H9 (cell line): ENCODE data around the gene CEMIP. TPM values are rescaled to one million over a fixed set of nuclear protein-coding genes. Genes with fewer than 3 reads are reported as not detected.

ENCODE experiments used
- DNase-seq: peaks from one replicate; pipeline ENCODE4 v3.0.0-alpha.2; 2017
- H2AFZ ChIP-seq: one replicate; pipeline ENCODE4 v1.6.1; 2013; ENCODE audit warnings: mild to moderate bottlenecking, low read length, control low read depth, moderate library complexity
- H2AK5ac ChIP-seq: 2 replicates; pipeline ENCODE4 v1.6.1; 2013; ENCODE audit warnings: low read length, control low read depth, mixed read lengths; ENCODE audit not compliant: insufficient read length
- H2BK120ac ChIP-seq: one replicate; pipeline ENCODE4 v1.6.1; 2013; ENCODE audit warnings: low read depth, mild to moderate bottlenecking, low read length, control low read depth, inconsistent platforms; ENCODE audit not compliant: poor library complexity, severe bottlenecking
- H2BK12ac ChIP-seq: 2 replicates; pipeline ENCODE4 v1.6.1; 2013; ENCODE audit warnings: low read length, control low read depth, mixed read lengths, low read depth; ENCODE audit not compliant: insufficient read length
- H2BK15ac ChIP-seq: 2 replicates; pipeline ENCODE4 v1.6.1; 2013; ENCODE audit warnings: low read depth, low read length, control low read depth
- H2BK20ac ChIP-seq: one replicate; pipeline ENCODE4 v1.6.1; 2013; ENCODE audit warnings: low read depth, mild to moderate bottlenecking, low read length, control low read depth, inconsistent platforms; ENCODE audit not compliant: poor library complexity, severe bottlenecking
- H2BK5ac ChIP-seq: 2 replicates; pipeline ENCODE4 v1.6.1; 2013; ENCODE audit warnings: low read length, control low read depth, mixed read lengths; ENCODE audit not compliant: insufficient read length
- H3K14ac ChIP-seq: 2 replicates; pipeline ENCODE4 v1.6.1; 2013; ENCODE audit warnings: low read length, control low read depth; ENCODE audit not compliant: insufficient read depth
- H3K18ac ChIP-seq: 2 replicates; pipeline ENCODE4 v1.6.1; 2013; ENCODE audit warnings: low read depth, mild to moderate bottlenecking, mixed read lengths, low read length, control low read depth; ENCODE audit not compliant: insufficient read length
- H3K23ac ChIP-seq: 2 replicates; pipeline ENCODE4 v1.6.1; 2013; ENCODE audit warnings: low read length, control low read depth, mixed read lengths, low read depth; ENCODE audit not compliant: insufficient read length
- H3K23me2 ChIP-seq: 2 replicates; pipeline ENCODE4 v1.6.1; 2013; ENCODE audit warnings: low read depth, mild to moderate bottlenecking, mixed read lengths, low read length, control low read depth; ENCODE audit not compliant: insufficient read length, poor library complexity, severe bottlenecking
- H3K27ac ChIP-seq: 2 replicates; pipeline ENCODE4 v1.5.1; 2013; ENCODE audit warnings: low read length, control low read depth, mixed read lengths, low read depth; ENCODE audit not compliant: insufficient read length
- H3K27me3 ChIP-seq: 2 replicates; pipeline ENCODE4 v1.6.1; 2013; ENCODE audit warnings: low read length, control low read depth, inconsistent platforms; ENCODE audit not compliant: insufficient read depth
- H3K4ac ChIP-seq: 2 replicates; pipeline ENCODE4 v1.6.1; 2013; ENCODE audit warnings: low read depth, mild to moderate bottlenecking, control low read depth, inconsistent platforms, low read length, moderate library complexity
- H3K4me1 ChIP-seq: 2 replicates; pipeline ENCODE4 v1.6.1; 2013; ENCODE audit warnings: low read length, control low read depth, inconsistent platforms; ENCODE audit not compliant: insufficient read depth
- H3K4me2 ChIP-seq: 2 replicates; pipeline ENCODE4 v1.6.1; 2013; ENCODE audit warnings: low read length, control low read depth, mixed read lengths; ENCODE audit not compliant: insufficient read length, insufficient read depth
- H3K56ac ChIP-seq: 2 replicates; pipeline ENCODE4 v1.6.1; 2013; ENCODE audit warnings: low read depth, mild to moderate bottlenecking, mixed read lengths, low read length, control low read depth; ENCODE audit not compliant: insufficient read length
- H3K79me1 ChIP-seq: 2 replicates; pipeline ENCODE4 v1.6.1; 2013; ENCODE audit warnings: low read depth, mild to moderate bottlenecking, moderate library complexity, low read length, control low read depth, inconsistent platforms; ENCODE audit not compliant: insufficient read depth, poor library complexity, severe bottlenecking
- H3K79me2 ChIP-seq: 2 replicates; pipeline ENCODE4 v1.6.1; 2013; ENCODE audit warnings: low read length, control low read depth, inconsistent platforms; ENCODE audit not compliant: insufficient read depth
- H3K9ac ChIP-seq: 2 replicates; pipeline ENCODE4 v1.6.1; 2013; ENCODE audit warnings: low read length, control low read depth, mixed read lengths; ENCODE audit not compliant: insufficient read length; ENCODE audit errors: extremely low read depth
- H3K9me3 ChIP-seq: one replicate; pipeline ENCODE4 v1.6.1; 2013; ENCODE audit warnings: low read depth, low read length, inconsistent platforms; ENCODE audit not compliant: control insufficient read depth
- H3T11ph ChIP-seq: one replicate; pipeline ENCODE4 v1.6.1; 2013; ENCODE audit warnings: mild to moderate bottlenecking, low read length, control low read depth, inconsistent platforms
- H4K20me1 ChIP-seq: one replicate; pipeline ENCODE4 v1.6.1; 2013; ENCODE audit not compliant: control insufficient read depth, insufficient read length, insufficient read depth
- H4K5ac ChIP-seq: 2 replicates; pipeline ENCODE4 v1.6.1; 2013; ENCODE audit warnings: low read depth, mild to moderate bottlenecking, mixed read lengths, low read length, control low read depth; ENCODE audit not compliant: insufficient read length
- H4K8ac ChIP-seq: replicated peaks from 2 replicates; pipeline ENCODE4 v1.6.1; 2013; ENCODE audit warnings: low read length, control low read depth, mixed read lengths, low read depth; ENCODE audit not compliant: insufficient read length
- H4K91ac ChIP-seq: 2 replicates; pipeline ENCODE4 v1.6.1; 2013; ENCODE audit warnings: low read depth, mild to moderate bottlenecking, moderate library complexity, mixed read lengths, low read length, control low read depth; ENCODE audit not compliant: insufficient read length
- H3K27ac Mint-ChIP-seq, 3 experiments: 2 replicates in 2 of 3; 3 replicates in 1 of 3; pipeline ENCODE4 v1.8.0; 2020 to 2021; ENCODE audit warnings: mixed read lengths in 3 of 3, mild to moderate bottlenecking in 1 of 3, moderate library complexity in 1 of 3
- H3K27me3 Mint-ChIP-seq: 2 replicates; pipeline ENCODE4 v1.8.0; 2021; ENCODE audit warnings: low read depth, mild to moderate bottlenecking, moderate library complexity, mixed read lengths
- H3K36me3 Mint-ChIP-seq, 3 experiments: 2 replicates in 2 of 3; 3 replicates in 1 of 3; pipeline ENCODE4 v1.8.0; 2020 to 2021; ENCODE audit warnings: low read depth in 3 of 3, mixed read lengths in 3 of 3; ENCODE audit not compliant: insufficient read depth in 1 of 3
- H3K4me1 Mint-ChIP-seq, 2 experiments: 2 replicates each; pipeline ENCODE4 v1.8.0; 2020; ENCODE audit warnings: mixed read lengths in 2 of 2
- H3K4me3 Mint-ChIP-seq, 2 experiments: 2 replicates in 1 of 2; 3 replicates in 1 of 2; pipeline ENCODE4 v1.8.0; 2020 to 2021; ENCODE audit warnings: mild to moderate bottlenecking in 2 of 2, mixed read lengths in 2 of 2, moderate library complexity in 1 of 2
- H3K9me3 Mint-ChIP-seq, 2 experiments: 2 replicates in 1 of 2; 3 replicates in 1 of 2; pipeline ENCODE4 v1.8.0; 2020; ENCODE audit warnings: mild to moderate bottlenecking in 2 of 2, mixed read lengths in 2 of 2, moderate library complexity in 1 of 2
- WGBS: extraction: QIAGEN DNeasy Blood & Tissue Kit; methylation state at CpG from one replicate; pipeline ENCODE4 v1.1.7; 2013; ENCODE audit warnings: missing lambda C conversion rate, low lambda C conversion rate, mixed read lengths; ENCODE audit not compliant: insufficient read length; ENCODE audit errors: extremely low coverage; 5-methylcytosine and 5-hydroxymethylcytosine counted together
- total RNA-seq: library from RNA; stranded (reverse); gene quantifications from 2 replicates; pipeline ENCODE4 v1.2.1, GENCODE V29; 2021
- TF ChIP-seq, protein P1 (sequence below): fragments of 200-600 bp; sonication (generic); conservative IDR thresholded peaks from 3 replicates; pipeline ENCODE4 v1.8.0; 2021; ENCODE audit warnings: antibody characterized with exemption, mild to moderate bottlenecking

CEMIP gene
- total RNA-seq, 1 experiment from 2014 or later: 0.09 TPM

DNA sequence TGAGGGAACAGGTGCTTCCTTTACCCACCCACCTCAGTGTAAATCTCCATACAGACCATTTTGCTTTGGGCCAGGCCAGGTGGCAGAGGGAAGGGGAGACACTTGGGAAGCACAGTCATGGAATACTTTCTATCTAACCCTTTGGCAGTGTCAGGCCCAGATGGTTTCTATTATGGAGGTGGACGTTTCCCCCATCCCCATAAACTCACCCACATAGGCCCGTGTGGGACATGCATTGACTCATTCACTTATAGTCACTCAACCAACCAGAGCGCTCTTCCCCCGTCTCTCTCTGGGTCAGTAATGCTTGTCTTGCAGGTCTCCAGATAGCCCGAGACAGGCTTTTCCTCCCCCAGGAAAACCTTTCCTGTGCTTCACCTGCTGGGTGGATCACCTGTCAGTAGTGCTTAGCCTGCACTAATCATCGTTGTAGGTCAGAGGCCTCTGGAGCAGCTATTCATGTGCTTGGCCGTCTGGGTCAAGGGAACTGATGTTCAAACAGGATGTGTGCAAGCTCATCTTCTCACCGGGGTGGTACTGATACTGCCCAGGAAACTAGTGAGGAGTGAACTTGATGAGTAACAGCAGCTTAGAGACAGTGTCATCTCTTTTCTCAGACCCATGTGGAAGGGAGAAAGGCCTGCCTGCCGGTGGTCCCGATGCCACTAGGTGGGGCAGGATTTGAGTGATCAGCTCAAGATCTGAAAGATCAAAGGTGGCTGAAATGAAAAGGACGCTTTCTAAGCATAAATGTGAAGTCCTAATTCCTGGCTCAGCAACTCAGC lies 67.1 kb downstream of the CEMIP start:
- Mint-ChIP-seq H3K4me3 (no peak overlapping the region), H3K9me3 (no peaks in the 10 kb centered on the region; a peak in 1 of 5 replicates), H3K27ac (peak overlapping the region in 1 of 3 experiments; percentile 60; a peak in 1 of 7 replicates), H3K27me3 (peaks cover 17% of the 10 kb centered on the region), H3K4me1 (peaks cover 3 to 4% of the 10 kb centered on the region in 2 experiments; a peak in 2 of 4 replicates), H3K36me3 (no peaks in the 10 kb centered on the region; a peak in 1 of 7 replicates)
- Histone ChIP-seq H3K23me2 (no peaks in the 10 kb centered on the region), H4K91ac (no peak overlapping the region), H2BK15ac (no peak overlapping the region), H4K20me1 (no peaks in the 10 kb centered on the region), H3K56ac (no peak overlapping the region), H2AK5ac (no peak overlapping the region), H3K79me1 (no peaks in the 10 kb centered on the region), H3K9me3 (no peaks in the 10 kb centered on the region), H3K27ac (no peak overlapping the region), H3K9ac (no peak overlapping the region), H2BK20ac (no peak overlapping the region), H3K4me1 (no peaks in the 10 kb centered on the region), H2BK120ac (no peak overlapping the region), H3K18ac (no peak overlapping the region), H4K8ac (no peak overlapping the region), H3K27me3 (no peaks in the 10 kb centered on the region), H2BK12ac (no peak overlapping the region), H4K5ac (no peak overlapping the region), H2AFZ (no peak overlapping the region), H3K4ac (no peak overlapping the region), H3K4me2 (no peak overlapping the region), H3K79me2 (no peaks in the 10 kb centered on the region), H2BK5ac (no peak overlapping the region), H3K14ac (no peak overlapping the region), H3T11ph (no peak overlapping the region), H3K23ac (no peak overlapping the region)
- DNase-seq: no peak
- TF ChIP-seq, protein P1, sequence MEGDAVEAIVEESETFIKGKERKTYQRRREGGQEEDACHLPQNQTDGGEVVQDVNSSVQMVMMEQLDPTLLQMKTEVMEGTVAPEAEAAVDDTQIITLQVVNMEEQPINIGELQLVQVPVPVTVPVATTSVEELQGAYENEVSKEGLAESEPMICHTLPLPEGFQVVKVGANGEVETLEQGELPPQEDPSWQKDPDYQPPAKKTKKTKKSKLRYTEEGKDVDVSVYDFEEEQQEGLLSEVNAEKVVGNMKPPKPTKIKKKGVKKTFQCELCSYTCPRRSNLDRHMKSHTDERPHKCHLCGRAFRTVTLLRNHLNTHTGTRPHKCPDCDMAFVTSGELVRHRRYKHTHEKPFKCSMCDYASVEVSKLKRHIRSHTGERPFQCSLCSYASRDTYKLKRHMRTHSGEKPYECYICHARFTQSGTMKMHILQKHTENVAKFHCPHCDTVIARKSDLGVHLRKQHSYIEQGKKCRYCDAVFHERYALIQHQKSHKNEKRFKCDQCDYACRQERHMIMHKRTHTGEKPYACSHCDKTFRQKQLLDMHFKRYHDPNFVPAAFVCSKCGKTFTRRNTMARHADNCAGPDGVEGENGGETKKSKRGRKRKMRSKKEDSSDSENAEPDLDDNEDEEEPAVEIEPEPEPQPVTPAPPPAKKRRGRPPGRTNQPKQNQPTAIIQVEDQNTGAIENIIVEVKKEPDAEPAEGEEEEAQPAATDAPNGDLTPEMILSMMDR: no peak; the same call in 2 of the 3 replicates
- WGBS: no CpG with 5 or more reads among the region's 11 CpGs
